Measurements from ENCODE around the gene CSKMT.

DNA sequence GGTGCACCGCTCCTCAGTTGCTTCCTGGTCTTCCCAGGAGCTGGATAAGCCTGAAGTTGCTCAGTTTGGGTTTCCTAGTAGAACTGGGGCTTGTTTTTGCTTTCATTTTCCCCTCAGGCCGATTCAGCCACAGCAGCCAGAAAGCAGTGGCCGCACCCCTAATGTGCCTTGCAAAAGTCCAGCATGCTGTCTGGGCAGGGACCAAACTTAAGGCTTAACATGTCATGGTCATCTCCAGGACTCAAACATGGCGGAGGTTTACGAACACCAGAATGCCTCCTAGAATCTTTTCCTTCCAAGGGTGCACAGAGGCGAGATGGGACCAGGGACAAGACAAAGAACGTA lies 44.9 kb downstream of the CSKMT start:
- TF ChIP-seq, protein P1, sequence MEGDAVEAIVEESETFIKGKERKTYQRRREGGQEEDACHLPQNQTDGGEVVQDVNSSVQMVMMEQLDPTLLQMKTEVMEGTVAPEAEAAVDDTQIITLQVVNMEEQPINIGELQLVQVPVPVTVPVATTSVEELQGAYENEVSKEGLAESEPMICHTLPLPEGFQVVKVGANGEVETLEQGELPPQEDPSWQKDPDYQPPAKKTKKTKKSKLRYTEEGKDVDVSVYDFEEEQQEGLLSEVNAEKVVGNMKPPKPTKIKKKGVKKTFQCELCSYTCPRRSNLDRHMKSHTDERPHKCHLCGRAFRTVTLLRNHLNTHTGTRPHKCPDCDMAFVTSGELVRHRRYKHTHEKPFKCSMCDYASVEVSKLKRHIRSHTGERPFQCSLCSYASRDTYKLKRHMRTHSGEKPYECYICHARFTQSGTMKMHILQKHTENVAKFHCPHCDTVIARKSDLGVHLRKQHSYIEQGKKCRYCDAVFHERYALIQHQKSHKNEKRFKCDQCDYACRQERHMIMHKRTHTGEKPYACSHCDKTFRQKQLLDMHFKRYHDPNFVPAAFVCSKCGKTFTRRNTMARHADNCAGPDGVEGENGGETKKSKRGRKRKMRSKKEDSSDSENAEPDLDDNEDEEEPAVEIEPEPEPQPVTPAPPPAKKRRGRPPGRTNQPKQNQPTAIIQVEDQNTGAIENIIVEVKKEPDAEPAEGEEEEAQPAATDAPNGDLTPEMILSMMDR (IDR thresholded peaks at IDR 0.05): no peak
- TF ChIP-seq POLR2A (IDR thresholded peaks at IDR 0.05): no peak

All from esophagus squamous epithelium (tissue), 4 donors.